ENCODE data around the gene XKR3. TPM values are rescaled to one million over a fixed set of nuclear protein-coding genes. Genes with fewer than 3 reads are reported as not detected.

XKR3 gene
- total RNA-seq, 1 donor from 2014 or later = not detected

GRCh38 chr22:16810188-16810802 lies 14.9 kb downstream of the XKR3 start:
- Mint-ChIP-seq H3K36me3 (no peaks in the 10 kb centered on the region), H3K4me1 (no peaks in the 10 kb centered on the region), H3K9me3 (peaks cover 20% of the 10 kb centered on the region), H3K4me3 (no peak overlapping the region), H3K27me3 (ENCODE audit: low read depth) (no peaks in the 10 kb centered on the region), H3K27ac (no peak overlapping the region)
- no peak for TF ChIP-seq CTCF (IDR thresholded peaks at IDR 0.05; ENCODE audit: unreplicated experiment)
- DNase-seq (ENCODE audit: low spot score in 2 of 2, unreplicated experiment in 2 of 2) = no peak

GRCh38 chr22:16808744-16809143 lies 16.5 kb downstream of the XKR3 start:
- Mint-ChIP-seq H3K36me3 (no peaks in the 10 kb centered on the region), H3K4me1 (no peaks in the 10 kb centered on the region), H3K4me3 (no peak overlapping the region), H3K27me3 (ENCODE audit: low read depth) (no peaks in the 10 kb centered on the region), H3K9me3 (peaks cover 13% of the 10 kb centered on the region), H3K27ac (no peak overlapping the region)
- DNase-seq (ENCODE audit: low spot score in 2 of 2, unreplicated experiment in 2 of 2) = no peak
- no peak for TF ChIP-seq CTCF (IDR thresholded peaks at IDR 0.05; ENCODE audit: unreplicated experiment)

GRCh38 chr22:16807109-16807508 lies 18.1 kb downstream of the XKR3 start:
- DNase-seq (ENCODE audit: low spot score in 2 of 2, unreplicated experiment in 2 of 2) = no peak
- Mint-ChIP-seq H3K4me1 (no peaks in the 10 kb centered on the region), H3K4me3 (no peak overlapping the region), H3K27ac (no peak overlapping the region), H3K27me3 (ENCODE audit: low read depth) (no peaks in the 10 kb centered on the region), H3K36me3 (no peaks in the 10 kb centered on the region), H3K9me3 (peaks cover 12% of the 10 kb centered on the region)
- TF ChIP-seq CTCF (IDR thresholded peaks at IDR 0.05; ENCODE audit: unreplicated experiment) = no peak

GRCh38 chr22:16806401-16806800 lies 18.8 kb downstream of the XKR3 start:
- DNase-seq (ENCODE audit: low spot score in 2 of 2, unreplicated experiment in 2 of 2) = no peak
- TF ChIP-seq CTCF (IDR thresholded peaks at IDR 0.05; ENCODE audit: unreplicated experiment) = no peak
- peaks cover 12% of the 10 kb centered on the region for H3K9me3 Mint-ChIP-seq
- no peak overlapping the region for H3K4me3 Mint-ChIP-seq
- H3K27ac Mint-ChIP-seq = no peak overlapping the region
- no peaks in the 10 kb centered on the region for H3K36me3 Mint-ChIP-seq
- no peaks in the 10 kb centered on the region for H3K4me1 Mint-ChIP-seq
- H3K27me3 Mint-ChIP-seq (ENCODE audit: low read depth) = no peaks in the 10 kb centered on the region

GRCh38 chr22:16804882-16805281 lies 20.3 kb downstream of the XKR3 start:
- Mint-ChIP-seq H3K27ac (no peak overlapping the region), H3K27me3 (ENCODE audit: low read depth) (no peaks in the 10 kb centered on the region), H3K36me3 (no peaks in the 10 kb centered on the region), H3K9me3 (peaks cover 12% of the 10 kb centered on the region), H3K4me1 (no peaks in the 10 kb centered on the region), H3K4me3 (no peak overlapping the region)
- TF ChIP-seq CTCF (IDR thresholded peaks at IDR 0.05; ENCODE audit: unreplicated experiment) = no peak
- no peak for DNase-seq (ENCODE audit: low spot score in 2 of 2, unreplicated experiment in 2 of 2)
